Suprapubic skin (tissue), 4 donors: Measurements from ENCODE around the gene KRT12. TPM values are rescaled to one million over a fixed set of nuclear protein-coding genes. Genes with fewer than 3 reads are reported as not detected.

Experiments
- DNase-seq, 2 donors: peaks; one replicate each; pipeline ENCODE4 v3.0.0-alpha.2; 2019; ENCODE audit warnings: low spot score in 2 of 2
- H3K27ac ChIP-seq: fragments of 200-600 bp; sonication (generic); one replicate; pipeline ENCODE4 v1.5.1; 2019
- H3K27me3 ChIP-seq: fragments of 200-600 bp; sonication (generic); one replicate; pipeline ENCODE4 v1.5.1; 2019
- H3K36me3 ChIP-seq: fragments of 200-600 bp; sonication (generic); one replicate; pipeline ENCODE4 v1.5.1; 2019
- H3K4me1 ChIP-seq: fragments of 200-600 bp; sonication (generic); one replicate; pipeline ENCODE4 v1.5.1; 2019
- H3K4me3 ChIP-seq: fragments of 200-600 bp; sonication (generic); one replicate; pipeline ENCODE4 v1.5.1; 2019; ENCODE audit warnings: mild to moderate bottlenecking
- H3K9me3 ChIP-seq: fragments of 200-600 bp; sonication (generic); one replicate; pipeline ENCODE4 v1.5.1; 2019
- CTCF ChIP-seq, 2 donors: fragments of 200-600 bp in 1 of 2; fragments of 450-650 bp in 1 of 2; sonication (generic) in 1 of 2; IDR thresholded peaks; one replicate each; pipeline ENCODE4 v1.5.1; 2016 to 2019; ENCODE audit warnings: antibody characterized with exemption in 2 of 2, mild to moderate bottlenecking in 1 of 2, moderate library complexity in 1 of 2
- EP300 ChIP-seq: sonication (generic); formaldehyde crosslinking; IDR thresholded peaks from one replicate; pipeline ENCODE4 v1.6.1; 2017; ENCODE audit warnings: antibody characterized with exemption
- POLR2A ChIP-seq, 2 donors: fragments of 450-650 bp; IDR thresholded peaks; one replicate each; pipeline ENCODE4 v1.6.1; 2017; ENCODE audit warnings: antibody characterized with exemption in 2 of 2, mild to moderate bottlenecking in 2 of 2, moderate library complexity in 2 of 2
- POLR2AphosphoS5 ChIP-seq, 3 donors: sonication (generic); formaldehyde crosslinking; IDR thresholded peaks; one replicate each; pipeline ENCODE4 v1.6.1; 2017; ENCODE audit warnings: antibody characterized with exemption in 3 of 3
- WGBS: methylation state at CpG from one replicate; pipeline ENCODE4 v1.1.5; 2018; 5-methylcytosine and 5-hydroxymethylcytosine counted together
- total RNA-seq, 4 donors: library from RNA; depleted of rRNA; stranded (reverse); fragments of >200 nt; gene quantifications; one replicate each; pipeline ENCODE4 v1.1.0, GENCODE V29; 2016

Gene KRT12
- total RNA-seq, 4 donors from 2014 or later, result not detected

GRCh38 chr17:40903129-40903847, 36.3 kb upstream of the KRT12 start:
- Histone ChIP-seq H3K4me3 (no peak overlapping the region), H3K9me3 (no peaks in the 10 kb centered on the region), H3K27ac (no peak overlapping the region), H3K27me3 (peaks cover 3% of the 10 kb centered on the region), H3K4me1 (peaks cover 10% of the 10 kb centered on the region), H3K36me3 (no peaks in the 10 kb centered on the region)
- 73% methylated on average over 12 of the region's 12 CpGs for WGBS
- TF ChIP-seq POLR2A (IDR thresholded peaks at IDR 0.05) (no peak), POLR2AphosphoS5 (IDR thresholded peaks at IDR 0.05) (no peak), EP300 (no peak), CTCF (IDR thresholded peaks at IDR 0.05) (no peak)
- no peak for DNase-seq

- no peak for DNase-seq
- peak overlapping the region; percentile 14 for H3K27ac ChIP-seq
- no peaks in the 10 kb centered on the region for H3K36me3 ChIP-seq
- H3K27me3 ChIP-seq, result peaks cover 3% of the 10 kb centered on the region
- peaks cover 10% of the 10 kb centered on the region for H3K4me1 ChIP-seq
- no peak overlapping the region for H3K4me3 ChIP-seq
- WGBS, result 93% methylated on average over 4 of the region's 4 CpGs
- H3K9me3 ChIP-seq, result no peaks in the 10 kb centered on the region
- TF ChIP-seq CTCF (IDR thresholded peaks at IDR 0.05) (no peak), EP300 (no peak), POLR2AphosphoS5 (IDR thresholded peaks at IDR 0.05) (no peak), POLR2A (IDR thresholded peaks at IDR 0.05) (no peak)
Observed at GRCh38 chr17:40902498-40902897, 35.5 kb upstream of the KRT12 start.

- WGBS, result 70% methylated on average over 1 of the region's 1 CpG
Observed at GRCh38 chr17:40901981-40902474, 35.0 kb upstream of the KRT12 start.

GRCh38 chr17:40900809-40901356, 33.9 kb upstream of the KRT12 start:
- Histone ChIP-seq H3K4me1 (peaks cover 10% of the 10 kb centered on the region), H3K27ac (no peak overlapping the region), H3K9me3 (no peaks in the 10 kb centered on the region), H3K27me3 (no peaks in the 10 kb centered on the region), H3K4me3 (no peak overlapping the region), H3K36me3 (no peaks in the 10 kb centered on the region)
- 76% methylated on average over 5 of the region's 5 CpGs for WGBS
- no peak for DNase-seq
- no peak for TF ChIP-seq POLR2A (IDR thresholded peaks at IDR 0.05)

More at GRCh38 chr17:40901981-40902474, 35.0 kb upstream of the KRT12 start:
- Histone ChIP-seq H3K27ac (peak overlapping the region; percentile 14), H3K36me3 (no peaks in the 10 kb centered on the region), H3K4me3 (no peak overlapping the region), H3K27me3 (peaks cover 3% of the 10 kb centered on the region), H3K4me1 (peaks cover 10% of the 10 kb centered on the region), H3K9me3 (no peaks in the 10 kb centered on the region)
- no peak for TF ChIP-seq POLR2AphosphoS5 (IDR thresholded peaks at IDR 0.05)
- no peak for TF ChIP-seq POLR2A (IDR thresholded peaks at IDR 0.05)
- no peak for TF ChIP-seq CTCF (IDR thresholded peaks at IDR 0.05)
- TF ChIP-seq EP300, result no peak
- no peak for DNase-seq

GRCh38 chr17:40896916-40897455, 30.0 kb upstream of the KRT12 start:
- 80% methylated on average over 4 of the region's 4 CpGs for WGBS
- no peak for DNase-seq
- TF ChIP-seq POLR2AphosphoS5 (IDR thresholded peaks at IDR 0.05) (no peak), CTCF (IDR thresholded peaks at IDR 0.05) (no peak)

More at GRCh38 chr17:40896916-40897455, 30.0 kb upstream of the KRT12 start:
- Histone ChIP-seq H3K36me3 (no peaks in the 10 kb centered on the region), H3K27me3 (peaks cover 4% of the 10 kb centered on the region), H3K27ac (no peak overlapping the region), H3K4me3 (no peak overlapping the region), H3K9me3 (no peaks in the 10 kb centered on the region), H3K4me1 (peaks cover under 1% of the 10 kb centered on the region)
